Measurements from ENCODE around the gene GMDS.

DNA sequence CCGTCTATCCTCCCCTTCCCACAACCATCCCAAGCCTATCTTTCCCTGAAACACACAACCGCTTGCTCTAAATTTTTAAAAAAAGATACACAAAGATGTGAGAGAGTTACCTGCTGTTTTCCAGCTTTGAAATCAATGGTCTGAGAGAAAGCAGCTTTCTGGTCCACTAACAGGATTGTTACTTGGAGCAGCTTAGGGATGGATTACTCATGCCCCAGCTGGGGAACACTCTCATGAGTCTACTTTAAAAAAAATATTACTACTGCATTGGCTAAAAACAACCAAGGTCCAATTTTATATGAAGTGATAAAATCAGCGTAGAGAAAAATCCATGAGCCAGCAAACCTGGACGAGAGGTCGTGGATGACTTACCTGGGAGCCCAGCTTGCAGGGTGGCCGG, 665.3 kb downstream of the GMDS start:
- TF ChIP-seq, protein P1, sequence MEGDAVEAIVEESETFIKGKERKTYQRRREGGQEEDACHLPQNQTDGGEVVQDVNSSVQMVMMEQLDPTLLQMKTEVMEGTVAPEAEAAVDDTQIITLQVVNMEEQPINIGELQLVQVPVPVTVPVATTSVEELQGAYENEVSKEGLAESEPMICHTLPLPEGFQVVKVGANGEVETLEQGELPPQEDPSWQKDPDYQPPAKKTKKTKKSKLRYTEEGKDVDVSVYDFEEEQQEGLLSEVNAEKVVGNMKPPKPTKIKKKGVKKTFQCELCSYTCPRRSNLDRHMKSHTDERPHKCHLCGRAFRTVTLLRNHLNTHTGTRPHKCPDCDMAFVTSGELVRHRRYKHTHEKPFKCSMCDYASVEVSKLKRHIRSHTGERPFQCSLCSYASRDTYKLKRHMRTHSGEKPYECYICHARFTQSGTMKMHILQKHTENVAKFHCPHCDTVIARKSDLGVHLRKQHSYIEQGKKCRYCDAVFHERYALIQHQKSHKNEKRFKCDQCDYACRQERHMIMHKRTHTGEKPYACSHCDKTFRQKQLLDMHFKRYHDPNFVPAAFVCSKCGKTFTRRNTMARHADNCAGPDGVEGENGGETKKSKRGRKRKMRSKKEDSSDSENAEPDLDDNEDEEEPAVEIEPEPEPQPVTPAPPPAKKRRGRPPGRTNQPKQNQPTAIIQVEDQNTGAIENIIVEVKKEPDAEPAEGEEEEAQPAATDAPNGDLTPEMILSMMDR (IDR thresholded peaks at IDR 0.05) = no peak
- TF ChIP-seq POLR2A (IDR thresholded peaks at IDR 0.05) = no peak

Measured in heart left ventricle (tissue), 13 donors.